Posterior vena cava (tissue), 2 donors: ENCODE measurements around the gene TYMP. TPM values are rescaled to one million over a fixed set of nuclear protein-coding genes. Genes with fewer than 3 reads are reported as not detected.

Experiments
- DNase-seq: peaks from one replicate; pipeline ENCODE4 v3.0.0-alpha.2; 2020; ENCODE audit warnings: low spot score
- intact Hi-C, 2 donors: fragments of 100-400 bp; cut with DNase I; formaldehyde crosslinking; loops; one replicate each; pipeline versions ENCODE4 v1.14.1 to v1.14.2; 2022 to 2023
- total RNA-seq, 2 donors: library from RNA; stranded (reverse); fragmentation: NEBNext Ultra II Directional; extraction: Animal tissue kit (Norgen Biotek cat#: 25700); gene quantifications; one replicate each; pipeline ENCODE4 v1.2.1, GENCODE V29; 2021
- donor health status: DM: yes; HTN: yes; CAD: no.
- donor health status: DM: yes; HTN: yes; CAD: no.

Gene TYMP
- total RNA-seq, 2 donors from 2014 or later = 52.8 to 63.8 TPM

GRCh38 chr22:50476868-50477267, 52.9 kb downstream of the TYMP start:
- intact Hi-C loops = loop anchor here in 1 of 2 donors (10.0 kb wide), 1 partner anchor 232 kb away; the partner anchor contains the start of gene TUBGCP6
- no peak for DNase-seq

Other genes with a start within 250 kb of the TYMP start
- gene PLXNB2, start 222.4 kb downstream of the TYMP start, total RNA-seq = 100 to 1,000 TPM; 108 to 125 TPM
- gene DENND6B, start 203.0 kb downstream of the TYMP start, total RNA-seq = 1 to 10 TPM; 2.1 to 2.5 TPM
- gene PPP6R2, start 186.7 kb downstream of the TYMP start, total RNA-seq = 10 to 100 TPM; 35.3 to 36.0 TPM
- gene SBF1, start 55.0 kb downstream of the TYMP start, total RNA-seq = 10 to 100 TPM; 58.5 to 83.8 TPM
- gene ADM2, start 48.5 kb downstream of the TYMP start, total RNA-seq = under 1 TPM; 0.14 to 0.56 TPM
- gene MIOX, start 43.2 kb downstream of the TYMP start, total RNA-seq = not detected
- 10 to 100 TPM; 39.0 to 53.3 TPM for gene LMF2, start 22.3 kb downstream of the TYMP start, total RNA-seq
- gene NCAPH2, start 21.8 kb downstream of the TYMP start, total RNA-seq = 10 to 100 TPM; 32.1 to 32.7 TPM
- 1 to 10 TPM in 1 of 2 donors, not detected in 1; 2.6 TPM for gene SCO2, start 4.4 kb downstream of the TYMP start, total RNA-seq
- under 1 TPM; 0.14 to 0.28 TPM for gene KLHDC7B, start 15.9 kb upstream of the TYMP start, total RNA-seq
- not detected for gene SYCE3, start 32.9 kb upstream of the TYMP start, total RNA-seq
- 1 to 10 TPM; 6.0 to 8.1 TPM for gene CPT1B, start 48.4 kb upstream of the TYMP start, total RNA-seq
- gene CHKB, start 52.8 kb upstream of the TYMP start, total RNA-seq = 10 to 100 TPM; 30.1 to 31.6 TPM
- gene MAPK8IP2, start 70.8 kb upstream of the TYMP start, total RNA-seq = under 1 TPM; 0.24 to 0.56 TPM
- gene ARSA, start 98.1 kb upstream of the TYMP start, total RNA-seq = 10 to 100 TPM; 21.8 to 29.4 TPM
- gene SHANK3, start 142.8 kb upstream of the TYMP start, total RNA-seq = 10 to 100 TPM; 24.2 to 34.4 TPM
- gene ACR, start 208.2 kb upstream of the TYMP start, total RNA-seq = 1 to 10 TPM in 1 of 2 donors, under 1 TPM in 1; 0.65 to 2.6 TPM